Measurements from ENCODE around the gene RGS6.

Gene RGS6

DNA sequence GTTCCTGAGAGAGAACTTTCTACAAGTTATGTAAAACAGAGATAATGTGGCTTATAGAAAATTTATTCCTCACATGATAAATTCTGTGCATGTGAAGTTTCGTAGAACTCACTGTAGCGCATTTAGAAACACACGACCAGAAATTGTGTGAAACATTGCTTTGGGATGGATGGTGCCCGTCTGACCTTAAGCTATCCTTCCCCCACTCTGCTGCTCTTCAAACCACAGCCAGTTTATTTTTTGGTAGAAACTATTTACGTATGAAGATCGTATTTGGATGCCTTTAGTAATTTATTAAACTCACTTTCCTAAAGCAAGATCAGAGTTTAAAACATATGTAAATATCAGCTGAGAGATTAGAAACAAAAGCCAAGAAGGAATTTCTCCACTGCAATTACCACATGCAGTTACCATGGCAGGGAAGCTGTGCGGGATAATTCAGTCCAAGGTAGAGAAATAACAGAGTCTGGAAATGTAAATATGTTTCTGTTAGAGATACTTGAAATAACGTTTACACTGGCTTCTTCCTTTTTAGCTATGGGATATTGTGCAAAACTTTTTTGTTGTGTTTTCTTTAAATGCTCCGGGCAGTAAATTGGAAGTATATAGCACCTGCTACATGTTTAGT is 382.7 kb downstream of the RGS6 start:
- no peak for DNase-seq (ENCODE audit: low read depth)

DNA sequence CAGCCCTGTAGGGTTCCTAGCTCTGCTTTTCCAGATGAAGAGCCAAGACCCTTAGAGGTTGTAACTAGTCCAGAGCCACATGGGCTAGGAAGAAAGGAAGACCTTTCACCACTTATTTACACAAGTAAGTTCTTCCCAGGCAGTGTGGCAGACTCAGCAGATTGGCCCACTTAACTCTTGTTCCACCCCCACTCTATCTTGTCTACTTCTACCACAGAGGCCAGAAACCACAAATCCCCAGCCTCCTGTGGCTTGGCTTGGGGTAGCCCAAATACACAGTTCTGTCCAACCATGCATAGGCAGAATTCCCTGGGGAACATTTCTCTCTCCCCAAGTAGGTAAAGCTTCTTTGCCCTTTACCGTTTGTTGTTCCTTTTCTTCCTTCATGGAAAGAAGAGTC is 383.5 kb downstream of the RGS6 start:
- no peak for DNase-seq (ENCODE audit: low read depth)

DNA sequence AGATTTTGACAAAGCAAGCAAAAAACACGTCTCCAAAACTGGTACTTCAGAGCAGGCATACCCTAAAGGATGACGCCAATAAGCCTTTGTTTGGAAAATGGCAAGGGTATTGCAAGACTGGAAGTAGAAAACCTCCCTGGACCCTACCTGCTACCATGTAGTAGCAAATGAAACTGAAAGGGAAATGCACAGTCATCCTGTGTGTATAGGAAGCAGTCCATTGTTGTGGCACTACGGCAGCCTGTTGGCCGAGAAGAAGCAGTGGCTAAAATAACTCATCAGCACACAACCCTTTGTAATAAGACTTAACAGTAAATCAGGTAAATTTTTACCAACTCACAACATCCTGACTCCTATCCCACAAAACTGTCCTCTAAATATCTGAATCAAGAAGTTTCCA is 386.4 kb downstream of the RGS6 start:
- no peak for DNase-seq (ENCODE audit: low read depth)

DNA sequence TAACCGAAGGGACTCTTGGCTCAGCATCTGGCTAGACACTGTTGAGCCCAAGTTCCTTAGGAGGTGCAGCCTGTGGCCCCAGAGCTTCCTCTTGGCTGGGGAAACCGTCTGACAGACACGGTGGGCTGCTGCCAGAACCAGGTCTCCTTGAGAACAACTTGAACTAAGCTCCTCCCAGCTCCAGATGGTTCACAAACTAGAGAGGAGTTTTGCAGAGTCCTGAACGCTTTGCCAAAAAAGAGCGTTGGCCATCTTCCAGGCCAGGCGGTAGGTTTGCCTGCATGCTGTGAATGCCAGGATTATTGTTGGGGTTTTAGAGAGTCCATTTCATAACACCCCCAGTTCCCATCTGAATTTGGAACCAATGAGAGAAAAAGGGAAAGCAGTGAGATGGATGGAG is 399.8 kb downstream of the RGS6 start:
- DNase-seq (ENCODE audit: low read depth): no peak

DNA sequence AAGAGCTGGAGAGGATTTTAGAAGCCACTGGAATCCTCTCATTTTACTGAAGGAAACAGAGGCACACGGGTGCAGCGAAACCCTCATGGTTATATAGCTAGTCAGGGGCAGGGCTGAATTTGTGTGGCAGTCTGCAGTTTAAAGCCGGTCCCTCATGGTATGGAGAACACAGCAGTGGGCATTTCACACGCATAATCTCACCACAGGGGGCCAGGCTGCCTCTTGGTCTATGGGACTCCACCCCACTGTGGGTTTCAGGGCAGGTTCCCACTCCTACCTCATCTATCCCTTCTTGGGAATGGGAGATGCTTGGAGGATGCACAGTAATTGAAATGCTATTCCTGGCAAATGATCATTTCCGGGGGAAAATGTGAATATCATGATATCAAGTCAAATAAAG is 400.6 kb downstream of the RGS6 start:
- no peak for DNase-seq (ENCODE audit: low read depth)

DNA sequence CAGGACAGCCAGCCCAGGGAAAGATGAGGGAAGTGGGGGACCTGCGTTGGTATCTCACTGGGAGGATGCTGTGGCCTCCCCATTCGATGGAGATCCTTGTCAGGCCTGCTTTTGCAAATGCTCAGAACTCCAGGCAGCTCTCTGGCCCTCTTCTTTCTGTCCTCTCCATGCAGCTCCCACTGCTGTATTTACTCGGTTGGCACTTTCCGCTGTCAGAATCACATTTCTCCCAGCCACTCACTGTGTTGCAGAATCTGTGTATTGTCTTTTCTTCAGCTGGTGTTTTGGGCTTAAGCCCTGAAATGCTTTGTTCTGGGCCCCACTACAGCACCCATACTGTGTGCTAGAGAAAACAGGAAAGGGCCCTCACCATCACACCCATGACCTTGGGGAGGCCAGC is 401.1 kb downstream of the RGS6 start:
- DNase-seq (ENCODE audit: low read depth): no peak

DNA sequence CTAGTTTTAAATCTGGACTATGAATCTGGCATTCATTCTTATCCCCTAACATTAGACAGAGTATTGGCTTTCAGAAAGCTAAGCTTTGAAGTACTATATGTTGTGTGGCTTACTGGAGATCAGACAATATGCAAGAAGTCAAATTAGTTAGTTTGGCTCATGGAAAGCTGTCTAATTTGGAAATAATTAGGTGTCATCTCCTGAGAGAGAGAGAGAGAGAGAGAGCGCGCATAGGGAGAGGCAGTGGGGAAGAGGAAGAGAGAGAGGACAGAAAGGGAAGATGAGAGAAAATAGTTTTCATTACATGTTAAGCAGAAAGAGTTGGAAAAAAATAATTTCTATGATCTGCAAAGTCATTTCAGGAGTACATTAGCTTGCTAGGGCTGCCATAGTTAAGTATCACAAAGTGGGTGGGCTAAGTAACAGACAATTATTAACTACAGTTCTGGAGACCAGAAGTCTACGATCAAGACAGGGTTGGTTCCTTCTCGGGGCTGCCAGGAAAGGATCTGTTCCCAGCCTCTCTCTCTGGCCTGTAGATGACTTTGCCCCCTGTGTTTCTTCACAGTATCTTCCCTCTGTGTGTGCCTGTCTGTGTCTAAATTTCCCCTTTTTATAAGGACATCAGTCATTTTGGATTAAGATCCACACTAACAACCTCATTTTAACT is 404.2 kb downstream of the RGS6 start:
- DNase-seq (ENCODE audit: low read depth): no peak

DNA sequence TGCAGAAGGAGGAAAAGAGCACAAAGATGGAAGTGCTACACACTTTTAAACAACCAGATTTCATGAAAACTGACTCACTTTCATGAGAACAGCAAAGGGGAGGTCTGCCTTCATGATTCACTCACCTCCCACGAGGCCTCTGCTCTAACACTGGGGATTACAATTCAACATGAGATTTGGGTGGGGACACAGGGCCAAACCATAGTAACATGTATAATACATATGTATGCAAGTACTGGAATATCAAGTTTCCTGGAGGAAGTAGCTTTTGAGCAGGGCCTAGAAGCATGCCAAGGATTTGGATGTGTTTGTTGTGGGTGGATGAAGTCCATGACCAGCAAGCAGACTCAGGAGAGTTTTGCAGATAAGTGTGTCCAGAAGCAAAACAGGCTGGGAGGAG is 409.0 kb downstream of the RGS6 start:
- no peak for DNase-seq (ENCODE audit: low read depth)

DNA sequence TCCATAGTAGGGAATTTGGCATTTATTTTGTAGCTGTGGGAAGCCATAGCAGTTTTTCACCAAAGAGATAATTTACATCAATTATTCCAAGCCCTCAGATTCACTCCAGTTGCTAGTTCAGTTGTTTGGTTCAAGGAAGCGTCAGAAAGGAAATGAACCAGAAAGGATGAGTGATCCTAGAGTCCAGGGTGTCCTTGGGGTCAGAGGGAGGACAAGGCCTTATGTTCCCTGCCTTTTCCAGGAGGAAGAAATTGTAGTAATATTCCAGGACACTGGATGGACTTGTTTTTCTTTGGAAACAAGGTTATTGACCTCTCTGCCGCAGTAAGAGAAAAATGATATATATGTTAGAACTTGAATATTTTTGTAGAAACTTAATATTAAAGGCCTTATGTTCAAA is 409.5 kb downstream of the RGS6 start:
- DNase-seq (ENCODE audit: low read depth): no peak

DNA sequence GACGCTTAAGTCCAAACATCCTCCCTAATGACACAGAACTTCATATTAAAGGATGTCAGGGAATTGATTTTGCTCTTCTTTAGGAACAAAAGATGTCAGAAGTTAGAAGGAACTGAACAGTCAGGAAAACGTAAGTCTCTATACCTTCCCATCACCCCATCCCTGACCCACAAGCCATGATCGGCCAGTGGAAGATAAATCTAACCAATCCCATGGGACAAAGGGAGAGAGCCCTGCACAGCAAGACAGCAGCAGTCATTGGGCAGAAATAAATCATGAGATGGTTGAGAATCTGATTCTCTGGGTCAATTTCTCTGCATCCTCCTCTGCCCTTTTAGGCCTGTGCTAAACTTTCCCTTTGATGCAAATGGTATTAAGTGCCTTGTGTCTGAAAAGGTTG is 414.9 kb downstream of the RGS6 start:
- DNase-seq (ENCODE audit: low read depth): no peak

DNA sequence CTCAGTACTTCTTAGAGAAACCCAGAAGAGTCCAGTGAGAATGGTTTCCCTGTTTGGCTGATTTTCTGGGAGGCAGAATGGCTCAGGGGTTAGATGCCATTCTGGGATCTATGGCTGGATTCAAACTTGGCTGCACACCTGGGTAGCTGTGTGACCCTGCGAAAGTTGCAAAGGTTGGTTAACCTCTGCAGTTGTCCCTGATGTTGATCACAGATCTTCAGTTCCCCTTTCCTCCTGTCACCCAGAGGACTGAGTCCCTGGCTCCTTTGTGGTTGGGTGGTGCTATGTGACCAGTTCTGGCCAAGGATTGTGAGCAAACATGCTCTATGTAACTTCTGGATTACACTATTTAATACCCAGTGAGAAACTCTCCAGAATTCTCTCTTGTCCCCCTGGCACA is 418.0 kb downstream of the RGS6 start:
- DNase-seq (ENCODE audit: low read depth): no peak

DNA sequence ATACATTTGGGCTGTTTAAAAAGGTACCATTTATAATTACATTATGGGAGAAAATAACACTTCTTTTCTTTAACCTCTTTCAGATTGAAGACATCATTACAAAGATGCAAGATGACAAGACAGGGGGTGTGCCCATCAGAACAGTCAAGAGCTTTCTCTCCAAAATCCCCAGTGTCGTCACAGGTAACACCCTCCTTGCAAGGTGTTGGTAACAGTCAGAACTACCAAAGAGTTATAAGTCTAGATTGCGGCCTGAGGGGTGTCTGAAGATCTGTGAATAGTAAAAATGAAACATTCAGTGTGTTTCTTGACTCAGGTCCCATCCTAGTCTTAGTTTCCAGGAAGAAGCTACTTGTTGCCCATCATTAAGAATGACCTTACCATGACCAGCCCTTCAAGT is 419.8 kb downstream of the RGS6 start:
- DNase-seq (ENCODE audit: low read depth): no peak

DNA sequence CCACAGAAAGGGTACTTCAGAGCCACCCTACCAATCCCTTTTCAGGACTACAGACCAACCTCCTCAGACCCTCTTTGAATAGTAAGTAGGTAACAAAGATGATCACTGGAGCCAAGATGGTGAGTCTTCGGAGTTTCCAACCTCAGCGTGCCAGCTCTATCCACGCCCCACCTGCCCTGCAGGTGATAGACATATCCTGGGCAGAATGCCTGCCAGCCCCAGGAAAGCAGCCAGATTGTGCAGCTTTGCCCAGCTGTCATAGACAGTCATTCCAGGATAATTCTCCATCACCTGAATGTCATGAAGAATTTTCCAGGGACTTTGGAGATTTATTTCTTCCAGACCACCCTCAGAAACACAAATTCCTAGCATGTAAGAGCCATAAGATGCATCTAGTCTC is 434.4 kb downstream of the RGS6 start:
- DNase-seq (ENCODE audit: low read depth): no peak

DNA sequence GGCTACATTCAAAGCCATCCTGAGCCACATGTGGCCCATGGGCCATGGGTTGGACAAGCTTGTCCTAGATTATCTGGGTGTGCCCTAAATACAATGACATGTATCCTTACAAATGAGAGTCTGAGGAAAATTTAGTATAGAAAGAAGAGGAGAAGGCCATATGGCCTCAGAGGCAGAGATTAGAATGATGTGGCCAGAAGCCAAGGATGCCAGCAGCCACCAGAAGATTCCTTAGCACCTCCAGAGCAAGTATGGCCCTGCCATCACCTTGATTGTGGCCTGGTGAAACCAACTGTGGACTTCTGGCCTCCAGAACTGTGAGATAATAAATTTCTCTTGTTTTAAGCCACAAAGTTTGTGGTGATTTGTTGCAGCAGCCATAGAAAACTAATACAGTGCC is 436.9 kb downstream of the RGS6 start:
- DNase-seq (ENCODE audit: low read depth): no peak

DNA sequence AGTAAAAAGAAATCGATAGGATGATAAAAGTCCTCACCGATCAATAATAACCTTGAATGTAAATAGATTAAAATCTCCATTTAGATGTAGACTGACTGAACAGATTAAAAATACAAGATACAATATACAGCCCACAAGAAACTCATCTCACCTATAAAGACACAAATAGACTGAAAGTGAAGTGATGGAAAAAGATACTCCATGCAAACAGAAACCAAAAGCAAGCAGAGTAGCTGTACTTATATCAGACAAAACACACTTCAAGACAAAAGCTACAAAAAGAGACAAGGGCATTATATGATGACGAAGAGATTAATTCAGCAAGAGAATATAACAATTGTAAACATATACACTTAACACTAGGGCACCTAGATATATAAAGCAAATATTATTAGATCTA is 444.8 kb downstream of the RGS6 start:
- no peak for DNase-seq (ENCODE audit: low read depth)

DNA sequence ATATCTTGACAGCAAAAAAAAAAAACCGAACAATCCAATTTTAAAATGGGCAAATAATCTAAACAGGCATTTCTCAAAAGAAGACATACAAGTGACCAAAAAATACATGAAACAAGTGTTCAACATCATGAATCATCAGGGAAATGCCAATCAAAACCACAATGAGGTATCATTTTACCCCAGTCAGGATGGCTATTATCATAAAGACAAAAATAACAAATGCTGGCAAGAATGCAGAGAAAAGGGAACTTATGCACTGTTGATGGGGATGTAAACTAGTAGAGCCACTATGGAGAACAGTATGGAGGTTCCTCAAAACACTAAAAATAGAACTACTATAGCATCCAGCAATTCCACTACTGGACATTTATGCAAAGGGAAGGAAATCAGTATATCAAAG is 448.2 kb downstream of the RGS6 start:
- peak; percentile 2 for DNase-seq (ENCODE audit: low read depth)

DNA sequence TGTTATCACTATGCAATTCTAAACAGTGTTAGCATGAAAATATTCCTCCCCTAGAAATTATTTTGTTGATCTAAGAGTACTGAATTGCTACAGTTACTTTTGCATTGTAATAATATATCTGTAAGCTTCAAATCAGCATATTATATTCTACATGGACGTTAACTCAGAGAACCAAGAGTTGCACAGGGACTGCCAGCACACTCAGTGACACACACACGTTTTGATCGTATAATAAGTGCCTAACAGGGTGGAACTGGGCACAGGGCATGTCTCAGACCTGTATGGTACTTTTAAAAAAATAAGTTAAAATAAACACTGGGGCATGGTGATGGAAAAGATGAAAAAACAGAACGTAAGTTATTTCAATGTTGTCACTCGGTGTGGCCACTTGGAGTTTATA is 451.6 kb downstream of the RGS6 start:
- DNase-seq (ENCODE audit: low read depth): no peak

DNA sequence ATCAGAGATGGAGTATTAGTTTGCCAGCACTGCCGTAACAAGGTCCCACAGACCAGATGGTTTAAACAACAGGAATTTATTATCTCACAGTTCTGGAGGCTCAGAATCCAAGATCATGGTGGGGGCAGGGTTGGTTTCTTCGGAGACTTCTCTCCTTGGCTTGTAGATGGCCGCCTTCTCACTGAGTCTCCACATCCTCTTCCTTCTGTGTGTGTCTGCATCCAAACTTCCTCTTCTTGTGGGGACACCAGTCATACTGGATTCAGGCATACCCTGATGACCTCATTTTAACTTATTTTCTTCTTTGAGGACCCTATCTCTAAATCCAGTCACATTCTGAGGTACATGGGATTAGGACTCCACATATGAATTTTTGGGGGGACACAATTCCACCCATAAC is 455.5 kb downstream of the RGS6 start:
- no peak for DNase-seq (ENCODE audit: low read depth)

DNA sequence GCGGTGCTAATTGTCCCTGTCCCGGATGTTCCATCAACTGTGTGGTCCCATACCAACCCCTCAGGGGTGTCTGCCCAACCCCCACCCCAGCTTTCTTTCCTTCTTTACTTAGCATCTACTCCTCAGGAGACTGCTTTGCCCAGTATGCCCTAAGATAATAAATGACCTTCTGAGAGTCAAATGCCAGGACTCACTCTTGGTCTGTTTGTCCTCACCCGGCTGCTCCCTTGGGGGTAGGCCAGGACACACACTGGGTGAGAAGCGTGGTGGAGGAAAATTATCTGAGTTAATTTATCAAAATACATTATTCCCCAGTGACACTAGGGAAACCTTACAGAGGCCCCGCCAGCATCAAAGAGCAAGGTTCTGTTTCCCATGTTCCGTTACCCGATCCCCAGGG is 457.0 kb downstream of the RGS6 start:
- no peak for DNase-seq (ENCODE audit: low read depth)

DNA sequence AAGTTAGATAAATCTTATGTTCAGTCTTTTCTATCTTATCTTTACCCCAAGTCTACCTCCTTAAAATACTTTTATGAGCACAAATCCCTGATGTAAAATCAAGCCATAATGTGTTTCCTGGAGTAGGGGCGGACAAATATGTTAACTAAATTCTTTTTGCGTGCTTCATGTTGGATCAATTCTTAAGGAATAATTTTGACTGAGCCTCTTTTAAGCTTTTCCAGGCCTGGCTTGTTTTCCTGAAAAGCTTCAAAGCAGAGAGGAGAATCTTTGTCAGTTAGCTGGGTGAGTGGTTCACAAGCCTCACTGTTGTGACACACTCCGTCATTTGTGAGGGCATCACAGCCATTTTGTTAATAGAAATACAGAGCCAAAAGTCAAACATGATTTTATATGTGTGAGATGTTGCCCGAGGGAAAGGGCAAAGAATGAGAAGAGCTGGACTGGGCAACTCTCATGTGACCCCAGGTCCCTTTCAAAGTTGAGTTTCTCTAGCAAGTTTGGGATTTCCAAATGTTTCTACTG is 468.9 kb downstream of the RGS6 start:
- no peak for DNase-seq (ENCODE audit: low read depth)

DNA sequence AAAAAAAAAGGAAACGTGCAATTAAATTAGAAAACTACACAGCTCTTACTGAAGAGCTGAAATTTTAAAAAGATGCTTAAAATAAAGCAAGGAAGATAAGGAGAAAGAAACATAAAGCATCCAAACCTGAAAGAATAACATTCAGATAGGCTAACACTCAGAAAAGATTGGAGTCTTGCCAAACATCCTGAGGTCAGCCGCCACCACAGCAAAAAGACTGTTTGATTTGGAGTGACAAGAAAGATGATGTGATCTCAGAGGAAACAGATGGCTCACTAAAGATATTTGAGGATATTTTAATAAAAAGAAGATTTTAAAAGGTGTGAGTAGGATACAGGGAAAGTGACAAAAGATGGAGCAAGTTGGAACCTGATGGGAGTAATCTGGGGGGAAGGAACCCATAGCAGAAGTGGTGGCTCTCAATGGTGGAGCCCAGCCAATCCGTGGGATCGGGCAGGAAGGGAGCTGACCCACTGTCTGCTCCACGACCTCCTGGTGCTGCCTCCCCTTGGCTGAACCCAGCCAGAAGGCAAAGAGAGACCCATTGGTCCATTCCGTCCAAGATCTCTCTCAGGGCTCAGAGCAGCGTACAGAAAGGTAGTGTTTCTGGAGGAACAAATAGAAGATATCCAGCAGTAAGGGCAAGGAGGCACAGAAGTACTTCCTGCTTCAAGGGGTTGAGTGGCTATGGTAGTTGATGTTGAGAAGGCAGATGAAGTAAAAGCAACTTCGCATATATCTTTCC is 469.6 kb downstream of the RGS6 start:
- DNase-seq (ENCODE audit: low read depth): peak; percentile 18

DNA sequence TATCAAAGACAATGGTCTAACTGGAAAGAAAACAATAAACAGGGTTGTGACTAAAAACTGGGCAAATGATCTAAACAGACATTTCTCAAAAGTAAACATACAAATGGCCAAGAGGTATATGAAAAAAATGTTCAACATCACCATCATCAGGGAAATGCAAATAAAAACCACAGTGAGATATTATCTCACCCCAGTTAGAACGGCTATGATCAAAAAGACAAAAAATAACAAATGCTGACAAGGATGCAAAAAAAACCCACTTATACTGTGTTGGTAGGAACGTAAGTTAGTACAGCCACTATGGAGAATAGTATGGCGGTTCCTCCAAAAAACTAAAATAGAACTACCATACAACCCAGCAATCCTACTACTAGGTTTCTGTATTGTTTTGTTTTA is 470.1 kb downstream of the RGS6 start:
- DNase-seq (ENCODE audit: low read depth): no peak

DNA sequence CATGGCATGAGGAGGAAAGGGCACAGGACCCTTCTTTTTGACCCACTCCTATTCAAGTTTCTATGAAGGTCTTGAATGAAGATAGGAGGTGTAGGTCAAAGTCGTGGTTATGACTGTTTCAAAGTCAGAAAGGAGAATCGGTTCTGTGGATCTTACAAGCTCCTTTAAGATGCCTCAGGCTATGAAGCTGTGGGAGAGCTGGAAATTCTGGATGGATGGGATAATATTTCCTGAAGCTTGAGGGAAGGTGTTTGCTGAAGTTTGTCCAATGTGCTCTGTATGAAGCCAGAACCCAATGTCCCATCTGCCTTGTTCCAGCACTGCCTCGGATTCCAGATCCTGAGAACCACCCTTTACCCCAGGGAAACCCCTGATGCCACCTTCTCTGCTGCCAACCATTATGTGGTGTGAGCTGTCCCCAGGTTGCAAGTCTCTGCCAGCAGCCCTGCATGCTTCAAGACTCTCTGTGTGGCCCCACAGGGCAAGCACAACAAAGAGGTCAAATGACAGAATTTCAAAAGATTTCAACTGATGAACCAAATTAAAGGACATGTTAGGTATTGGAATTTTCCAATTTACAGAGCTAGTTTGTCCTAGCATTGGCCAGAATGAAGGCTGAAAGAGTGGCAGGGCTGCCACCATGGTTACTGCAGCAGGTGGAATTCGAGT is 472.0 kb downstream of the RGS6 start:
- no peak for DNase-seq (ENCODE audit: low read depth)

All from EH (cell line).